Activated CD8-positive, alpha-beta T cell treated with anti-CD3 and anti-CD28 coated beads for 36 hours (primary cell): Measurements from ENCODE around the gene GNG2. TPM values are rescaled to one million over a fixed set of nuclear protein-coding genes. Genes with fewer than 3 reads are reported as not detected.
A peak's percentile ranks its signal among the peaks of the same experiment; 100 is the strongest.

Experiments used
- ATAC-seq: fragments of 200-7000 bp; cut with Tn5 transposase; one replicate; pipeline ENCODE4 v1.10.0; 2021; ENCODE audit warnings: mild to moderate bottlenecking, moderate library complexity
- CTCF ChIA-PET: fragments of 350-600 bp; sonication (Branson Sonifier 250); formaldehyde crosslinking; loops from one replicate; lab custom pipeline; 2021; ENCODE audit warnings: antibody characterized with exemption; lab: Charles Lee
- POLR2A ChIA-PET: fragments of 350-600 bp; sonication (Branson Sonifier 250); formaldehyde crosslinking; loops from one replicate; lab custom pipeline; 2021; ENCODE audit warnings: antibody characterized with exemption; lab: Charles Lee
- DNase-seq: peaks from one replicate; pipeline ENCODE4 v3.0.0-alpha.2; 2020
- H3K27ac Mint-ChIP-seq: one replicate; pipeline ENCODE4 v1.8.0; 2021; ENCODE audit warnings: mild to moderate bottlenecking, mixed read lengths
- H3K27me3 Mint-ChIP-seq: one replicate; pipeline ENCODE4 v1.8.0; 2021; ENCODE audit warnings: mixed read lengths
- H3K36me3 Mint-ChIP-seq: one replicate; pipeline ENCODE4 v1.8.0; 2021; ENCODE audit warnings: low read depth, mixed read lengths
- H3K4me1 Mint-ChIP-seq: one replicate; pipeline ENCODE4 v1.8.0; 2021; ENCODE audit warnings: low read depth, mixed read lengths
- H3K4me3 Mint-ChIP-seq: one replicate; pipeline ENCODE4 v1.8.0; 2021; ENCODE audit warnings: mild to moderate bottlenecking, moderate library complexity, mixed read lengths
- H3K9me3 Mint-ChIP-seq: one replicate; pipeline ENCODE4 v1.8.0; 2021; ENCODE audit warnings: mixed read lengths
- CTCF ChIP-seq: fragments of 200-600 bp; IDR thresholded peaks from one replicate; pipeline ENCODE4 v1.8.0; 2022; ENCODE audit warnings: antibody characterized with exemption, mild to moderate bottlenecking
- intact Hi-C: fragments of 100-400 bp; cut with micrococcal nuclease; formaldehyde crosslinking; loops from one replicate; pipeline ENCODE4 v1.10.0; 2022
- total RNA-seq, 2 experiments: library from RNA; stranded (reverse); gene quantifications; one replicate each; pipeline ENCODE4 v1.2.3, GENCODE V29; 2021

The GNG2 gene
- total RNA-seq, 2 experiments from 2014 or later, result 174 to 184 TPM

- peaks cover 49% of the 10 kb centered on the region for H3K4me1 Mint-ChIP-seq
- TF ChIP-seq CTCF, result no peak
- POLR2A ChIA-PET, result interaction anchor here (1.0 to 1.2 kb wide), 2 partner anchors 16 to 65 kb away, joined by 3 read pairs; no protein-coding TSS in a partner anchor
- peak overlapping the region; percentile 84 for H3K27ac Mint-ChIP-seq
- no peaks in the 10 kb centered on the region for H3K27me3 Mint-ChIP-seq
- CTCF ChIA-PET, result interaction anchor here (0.8 to 1.0 kb wide), 3 partner anchors 15 to 135 kb away, joined by 3 read pairs; no protein-coding TSS in a partner anchor
- H3K4me3 Mint-ChIP-seq, result no peak overlapping the region
- ATAC-seq (no peak), DNase-seq (peak; percentile 35)
- intact Hi-C loops, result no loop called here
- H3K36me3 Mint-ChIP-seq, result peaks cover 19% of the 10 kb centered on the region
- peaks cover 20% of the 10 kb centered on the region for H3K9me3 Mint-ChIP-seq
Measured at GRCh38 chr14:51844081-51844881, 16.1 kb upstream of the GNG2 start.

- DNase-seq, result no peak
- H3K9me3 Mint-ChIP-seq, result peaks cover 32% of the 10 kb centered on the region
Measured at GRCh38 chr14:51845811-51846210, 14.6 kb upstream of the GNG2 start.

GRCh38 chr14:51846631-51847488, 13.6 kb upstream of the GNG2 start:
- Mint-ChIP-seq H3K27me3 (no peaks in the 10 kb centered on the region), H3K4me3 (peak overlapping the region; percentile 82), H3K36me3 (peaks cover 38% of the 10 kb centered on the region), H3K27ac (peak overlapping the region; percentile 97), H3K4me1 (peaks cover 69% of the 10 kb centered on the region), H3K9me3 (peaks cover 37% of the 10 kb centered on the region)
- peak; percentile 76 for ATAC-seq
- no peak for TF ChIP-seq CTCF
- CTCF ChIA-PET, result interaction anchor here (0.7 to 2.4 kb wide), 11 partner anchors 13 to 135 kb away, joined by 3 to 7 read pairs (median 3); partner anchors contain the start of gene GNG2
- intact Hi-C loops, result loop anchor here (1.0 to 5.0 kb wide), 3 partner anchors 14 to 135 kb away; partner anchors contain the start of gene GNG2
- POLR2A ChIA-PET, result interaction anchor here (0.8 to 3.3 kb wide), 15 partner anchors 8 to 132 kb away, joined by 3 to 38 read pairs (median 3); partner anchors contain the start of gene GNG2
- DNase-seq, result peak; percentile 95

More at GRCh38 chr14:51845811-51846210, 14.6 kb upstream of the GNG2 start:
- TF ChIP-seq CTCF, result no peak
- peak overlapping the region; percentile 82 for H3K4me3 Mint-ChIP-seq
- H3K27ac Mint-ChIP-seq, result peak overlapping the region; percentile 97
- ChIA-PET POLR2A (interaction anchor here (0.5 to 3.3 kb wide), 8 partner anchors 13 to 1276 kb away, joined by 3 to 38 read pairs (median 6); partner anchors contain the start of gene GNG2), CTCF (interaction anchor here (0.6 to 2.4 kb wide), 6 partner anchors 15 to 136 kb away, joined by 3 to 7 read pairs (median 4); partner anchors contain the start of gene GNG2)
- intact Hi-C loops, result loop anchor here (2.0 to 5.0 kb wide), 2 partner anchors 15 to 136 kb away; partner anchors contain the start of gene GNG2
- no peak for ATAC-seq
- peaks cover 32% of the 10 kb centered on the region for H3K36me3 Mint-ChIP-seq
- no peaks in the 10 kb centered on the region for H3K27me3 Mint-ChIP-seq
- peaks cover 62% of the 10 kb centered on the region for H3K4me1 Mint-ChIP-seq

GRCh38 chr14:51847489-51847796, 13.0 kb upstream of the GNG2 start:
- intact Hi-C loops, result loop anchor here (1.0 to 5.0 kb wide), 3 partner anchors 13 to 135 kb away; partner anchors contain the start of gene GNG2
- Mint-ChIP-seq H3K27me3 (no peaks in the 10 kb centered on the region), H3K4me1 (peaks cover 75% of the 10 kb centered on the region), H3K9me3 (peaks cover 37% of the 10 kb centered on the region), H3K4me3 (peak overlapping the region; percentile 82), H3K36me3 (peaks cover 38% of the 10 kb centered on the region), H3K27ac (peak overlapping the region; percentile 97)
- DNase-seq (no peak), ATAC-seq (no peak)
- ChIA-PET CTCF (interaction anchor here (0.7 to 2.4 kb wide), 7 partner anchors 13 to 131 kb away, joined by 3 to 7 read pairs (median 3); partner anchors contain the start of gene GNG2), POLR2A (interaction anchor here (0.8 to 3.3 kb wide), 12 partner anchors 8 to 67 kb away, joined by 3 to 38 read pairs (median 6); partner anchors contain the start of gene GNG2)
- TF ChIP-seq CTCF, result no peak
